PFSK-1 (cell line): ENCODE data around the gene NES.

ENCODE experiments used
- POLR2AphosphoS5 ChIP-seq: IDR thresholded peaks from 2 replicates; pipeline ENCODE4 v1.6.1; 2012; ENCODE audit warnings: low read depth, mild to moderate bottlenecking, control low read depth, low read length, moderate library complexity
- SIN3A ChIP-seq: IDR thresholded peaks from 2 replicates; pipeline ENCODE4 v1.6.1; 2012; ENCODE audit warnings: mild to moderate bottlenecking, low read length, moderate library complexity, borderline replicate concordance; ENCODE audit not compliant: insufficient read depth
- TAF1 ChIP-seq: IDR thresholded peaks from 2 replicates; pipeline ENCODE4 v1.6.1; 2012; ENCODE audit warnings: low read length, control low read depth, borderline replicate concordance; ENCODE audit not compliant: insufficient read depth

- TF ChIP-seq TAF1 (no peak), POLR2AphosphoS5 (no peak), SIN3A (no peak)
Observed at GRCh38 chr1:156638189-156638985, 38.8 kb downstream of the NES start.
